ENCODE measurements around the gene GRIN3B.

Gene GRIN3B

GRCh38 chr19:986083-986482 is 14.1 kb upstream of the GRIN3B start (continued):
- TF ChIP-seq TSHZ2 (CRISPR knock-in tag; IDR thresholded peaks at IDR 0.05) (no peak), PATZ1 (CRISPR knock-in tag; IDR thresholded peaks at IDR 0.05; ENCODE audit: borderline replicate concordance) (no peak)

GRCh38 chr19:988081-988480 is 12.1 kb upstream of the GRIN3B start:
- ATAC-seq, result no peak
- no peak for TF ChIP-seq BACH2 (CRISPR knock-in tag; IDR thresholded peaks at IDR 0.05; ENCODE audit: borderline replicate concordance)
- TF ChIP-seq TSHZ2 (CRISPR knock-in tag; IDR thresholded peaks at IDR 0.05), result no peak
- no peak for TF ChIP-seq ZC3H10 (CRISPR knock-in tag; IDR thresholded peaks at IDR 0.05)
- TF ChIP-seq ISL1 (CRISPR knock-in tag; IDR thresholded peaks at IDR 0.05), result no peak
- no peak for TF ChIP-seq SNAI2 (CRISPR knock-in tag; IDR thresholded peaks at IDR 0.05)
- no peak for TF ChIP-seq OSR1 (CRISPR knock-in tag; IDR thresholded peaks at IDR 0.05)
- TF ChIP-seq ZFP3 (CRISPR knock-in tag; IDR thresholded peaks at IDR 0.05), result no peak
- TF ChIP-seq PPARA (CRISPR knock-in tag; IDR thresholded peaks at IDR 0.05; ENCODE audit: borderline replicate concordance), result no peak
- TF ChIP-seq CREB5 (CRISPR knock-in tag; IDR thresholded peaks at IDR 0.05; ENCODE audit: low read depth), result no peak

GRCh38 chr19:988510-988909 is 11.7 kb upstream of the GRIN3B start:
- TF ChIP-seq TOX (CRISPR knock-in tag; IDR thresholded peaks at IDR 0.05; ENCODE audit: borderline replicate concordance) (no peak), TSHZ2 (CRISPR knock-in tag; IDR thresholded peaks at IDR 0.05) (no peak), SNAI2 (CRISPR knock-in tag; IDR thresholded peaks at IDR 0.05) (no peak), PATZ1 (CRISPR knock-in tag; IDR thresholded peaks at IDR 0.05; ENCODE audit: borderline replicate concordance) (no peak), ZNF565 (CRISPR knock-in tag; conservative IDR thresholded peaks at IDR 0.05; ENCODE audit: low read depth) (no peak), TCF4 (CRISPR knock-in tag; IDR thresholded peaks at IDR 0.05; ENCODE audit: borderline replicate concordance) (no peak), ISL1 (CRISPR knock-in tag; IDR thresholded peaks at IDR 0.05) (no peak), CSRNP3 (CRISPR knock-in tag; IDR thresholded peaks at IDR 0.05) (no peak), GLIS3 (CRISPR knock-in tag; IDR thresholded peaks at IDR 0.05) (no peak), ZFP30 (CRISPR knock-in tag; IDR thresholded peaks at IDR 0.05) (no peak), ZC3H10 (CRISPR knock-in tag; IDR thresholded peaks at IDR 0.05) (no peak), ZFP3 (CRISPR knock-in tag; IDR thresholded peaks at IDR 0.05) (no peak), CSDC2 (CRISPR knock-in tag; IDR thresholded peaks at IDR 0.05) (no peak), CREB5 (CRISPR knock-in tag; IDR thresholded peaks at IDR 0.05; ENCODE audit: low read depth) (no peak), BACH2 (CRISPR knock-in tag; IDR thresholded peaks at IDR 0.05; ENCODE audit: borderline replicate concordance) (no peak)
- ATAC-seq, result no peak
